SK-N-SH (cell line): ENCODE results near the gene CABP4. TPM values are rescaled to one million over a fixed set of nuclear protein-coding genes. Genes with fewer than 3 reads are reported as not detected.
A peak's percentile ranks its signal among the peaks of the same experiment; 100 is the strongest.

Experiments used
- CTCF ChIA-PET: fragments of 300-600, 350-600 bp; formaldehyde crosslinking; extraction: SDS; loops from one replicate; lab custom pipeline; 2021; lab: Yijun Ruan, JAX
- POLR2A ChIA-PET: fragments of 350-600 bp; sonication (Branson Sonifier 250); formaldehyde crosslinking; extraction: SDS; loops from one replicate; lab custom pipeline; 2020; ENCODE audit warnings: antibody characterized with exemption, inconsistent platforms; lab: Yijun Ruan, JAX
- DNase-seq: peaks from one replicate; pipeline ENCODE4 v3.0.0; 2012
- H2AFZ ChIP-seq: fragments of 200-600 bp; sonication (generic); 2 replicates; pipeline ENCODE4 v1.8.1; 2016; ENCODE audit warnings: antibody characterized with exemption, mild to moderate bottlenecking, low read depth
- H3F3A ChIP-seq: fragments of 200-600 bp; sonication (generic); replicated peaks from 2 replicates; pipeline ENCODE3; 2016; ENCODE audit warnings: antibody characterized with exemption, mild to moderate bottlenecking; ENCODE audit not compliant: insufficient read depth
- H3K27ac ChIP-seq, 2 experiments: fragments of 200-500 bp in 1 of 2; fragments of 200-600 bp in 1 of 2; sonication (Bioruptor generic) in 1 of 2; sonication (generic), shearing (Covaris generic) in 1 of 2; 2 replicates each; pipeline versions ENCODE4 v1.5.1 to v1.6.1; 2014 to 2016; ENCODE audit warnings: low read depth in 2 of 2, inconsistent platforms in 1 of 2, low read length in 1 of 2, mild to moderate bottlenecking in 1 of 2, mixed read lengths in 1 of 2
- H3K27me3 ChIP-seq: fragments of 200-600 bp; sonication (generic), shearing (Covaris generic); 2 replicates; pipeline ENCODE4 v1.6.1; 2016; ENCODE audit warnings: mixed run types; ENCODE audit not compliant: insufficient read depth
- H3K36me3 ChIP-seq, 2 experiments: fragments of 200-500 bp in 1 of 2; fragments of 200-600 bp in 1 of 2; sonication (Bioruptor generic) in 1 of 2; sonication (generic) in 1 of 2; replicated peaks in 1 of 2; 2 replicates each; pipeline versions ENCODE3 to v1.5.1; 2014 to 2016; ENCODE audit warnings: low read length in 1 of 2, mild to moderate bottlenecking in 1 of 2; ENCODE audit not compliant: insufficient read depth in 2 of 2, control insufficient read depth in 1 of 2
- H3K4me1 ChIP-seq, 2 experiments: fragments of 200-500 bp in 1 of 2; fragments of 200-600 bp in 1 of 2; sonication (Bioruptor generic) in 1 of 2; sonication (generic), shearing (Covaris generic) in 1 of 2; 2 replicates each; pipeline versions ENCODE4 v1.5.1 to v1.6.1; 2014 to 2016; ENCODE audit warnings: low read depth in 1 of 2, low read length in 1 of 2, mixed run types in 1 of 2; ENCODE audit not compliant: insufficient read depth in 2 of 2, control insufficient read depth in 1 of 2
- H3K4me2 ChIP-seq: fragments of 200-600 bp; sonication (generic), shearing (Covaris generic); 2 replicates; pipeline ENCODE4 v1.6.1; 2017; ENCODE audit warnings: mixed run types
- H3K4me3 ChIP-seq, 2 experiments: fragments of 200-500 bp in 1 of 2; fragments of 200-600 bp in 1 of 2; sonication (Bioruptor generic) in 1 of 2; sonication (generic), shearing (Covaris generic) in 1 of 2; 2 replicates each; pipeline versions ENCODE4 v1.5.1 to v1.8.1; 2014 to 2016; ENCODE audit warnings: low read depth in 2 of 2, inconsistent platforms in 1 of 2, low read length in 1 of 2, mild to moderate bottlenecking in 1 of 2, mixed read lengths in 1 of 2, moderate library complexity in 1 of 2
- H3K79me2 ChIP-seq: fragments of 200-600 bp; sonication (generic); 2 replicates; pipeline ENCODE4 v1.8.1; 2017; ENCODE audit warnings: mild to moderate bottlenecking; ENCODE audit not compliant: insufficient read depth
- H3K9ac ChIP-seq: fragments of 200-600 bp; sonication (generic); 2 replicates; pipeline ENCODE4 v1.6.1; 2017; ENCODE audit warnings: mixed run types
- H3K9me2 ChIP-seq: fragments of 200-600 bp; sonication (generic); 2 replicates; pipeline ENCODE4 v1.6.1; 2017; ENCODE audit warnings: mixed run types
- H3K9me3 ChIP-seq: fragments of 200-600 bp; sonication (generic); 2 replicates; pipeline ENCODE4 v1.6.1; 2017; ENCODE audit warnings: mixed run types, mild to moderate bottlenecking, moderate library complexity
- H4K20me1 ChIP-seq: fragments of 200-600 bp; sonication (generic); 2 replicates; pipeline ENCODE4 v1.6.1; 2017; ENCODE audit warnings: mild to moderate bottlenecking, mixed run types; ENCODE audit not compliant: insufficient read depth
- FOSL2 ChIP-seq: IDR thresholded peaks from 2 replicates; pipeline ENCODE4 v1.4.0; 2012; ENCODE audit warnings: low read depth, mild to moderate bottlenecking, moderate library complexity, borderline replicate concordance
- FOXM1 ChIP-seq: IDR thresholded peaks from 2 replicates; pipeline ENCODE4 v1.4.0; 2012; ENCODE audit warnings: low read depth, mild to moderate bottlenecking
- GABPA ChIP-seq: IDR thresholded peaks from 2 replicates; pipeline ENCODE4 v1.4.0; 2012; ENCODE audit warnings: low read depth, mild to moderate bottlenecking
- NFIC ChIP-seq: IDR thresholded peaks from 2 replicates; pipeline ENCODE4 v1.4.0; 2012; ENCODE audit warnings: borderline replicate concordance
- NRF1 ChIP-seq: IDR thresholded peaks from 2 replicates; pipeline ENCODE4 v1.6.1; 2012; ENCODE audit warnings: low read depth, mild to moderate bottlenecking, low read length
- RXRA ChIP-seq: IDR thresholded peaks from 2 replicates; pipeline ENCODE4 v1.4.0; 2012; ENCODE audit warnings: low read depth, mild to moderate bottlenecking, borderline replicate concordance
- SIN3A ChIP-seq: IDR thresholded peaks from 2 replicates; pipeline ENCODE4 v1.6.1; 2012; ENCODE audit warnings: low read depth, mild to moderate bottlenecking, low read length, moderate library complexity, borderline replicate concordance
- TEAD4 ChIP-seq: IDR thresholded peaks from 2 replicates; pipeline ENCODE4 v1.4.0; 2012; ENCODE audit warnings: mild to moderate bottlenecking, borderline replicate concordance; ENCODE audit not compliant: insufficient read depth
- WGBS: methylation state at CpG from one replicate; pipeline ENCODE4 v1.1.6; 2017; ENCODE audit warnings: low lambda C conversion rate; 5-methylcytosine and 5-hydroxymethylcytosine counted together
- polyA plus RNA-seq, 3 experiments: library from polyadenylated mRNA; depleted of rRNA; stranded (reverse); fragments of >200 nt; gene quantifications; 2 replicates each; pipeline ENCODE4 v1.2.3, GENCODE V29; 2012
- TF ChIP-seq, protein P1 (sequence below): IDR thresholded peaks from 2 replicates; pipeline ENCODE4 v1.6.1; 2012; ENCODE audit warnings: mild to moderate bottlenecking, low read depth, low read length, moderate library complexity
- TF ChIP-seq, protein P2 (sequence below): IDR thresholded peaks from 2 replicates; pipeline ENCODE4 v1.4.0; 2012; ENCODE audit warnings: low read depth, borderline replicate concordance
- TF ChIP-seq, protein P3 (sequence below): fragments of 200-600 bp; sonication (generic); IDR thresholded peaks from 2 replicates; pipeline ENCODE4 v1.6.1; 2017; ENCODE audit warnings: antibody characterized with exemption, mild to moderate bottlenecking, moderate library complexity

Gene CABP4
- polyA plus RNA-seq, 1 of the 3 experiments (the other 2 are of a cell fraction), result not detected

DNA sequence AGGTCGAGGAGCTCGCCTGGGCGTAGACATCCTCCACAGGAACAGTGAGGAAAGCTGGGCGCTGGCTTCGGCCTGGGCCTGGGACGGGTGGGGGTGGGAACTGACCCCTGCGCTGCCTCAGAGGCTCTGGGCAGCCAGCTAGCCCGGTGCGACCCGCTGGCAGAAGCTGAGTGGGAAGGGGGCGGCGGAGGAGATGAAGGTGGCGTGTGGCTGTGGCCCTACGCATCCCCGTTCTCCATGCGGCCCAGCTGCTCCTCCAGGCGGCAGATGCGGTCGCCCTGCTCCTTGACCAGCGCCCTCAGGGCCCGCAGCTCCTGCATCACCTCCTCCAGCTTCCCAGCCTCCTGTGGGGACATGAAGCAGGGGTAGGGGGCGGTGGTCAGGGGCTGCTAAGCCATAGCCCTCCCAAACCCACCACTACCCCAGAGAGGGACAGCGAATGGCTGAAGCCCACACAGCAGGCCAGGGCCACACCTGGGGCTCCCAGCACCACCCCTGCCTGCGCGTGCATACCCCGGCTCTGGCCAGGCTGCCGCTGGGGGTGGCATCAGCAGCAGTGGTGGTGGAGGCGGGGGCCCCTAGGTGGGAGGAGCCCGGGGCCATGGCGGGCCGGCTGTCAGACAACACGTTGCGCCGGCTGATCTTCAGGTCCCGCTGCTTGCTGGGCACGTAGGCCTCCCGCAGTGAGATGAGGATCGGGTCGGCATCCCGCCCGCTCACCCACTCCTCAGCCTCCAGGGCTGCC lies 16.8 kb upstream of the CABP4 start:
- no peaks in the 10 kb centered on the region for H3F3A ChIP-seq
- H4K20me1 ChIP-seq, result no peaks in the 10 kb centered on the region
- H3K4me1 ChIP-seq, result peaks cover 4 to 11% of the 10 kb centered on the region in 2 experiments; a peak in 2 of 4 replicates
- H3K79me2 ChIP-seq, result peaks cover 12% of the 10 kb centered on the region; the same call in 1 of the 2 replicates
- H3K4me3 ChIP-seq, result no peak overlapping the region
- peaks cover 0 to 45% of the 10 kb centered on the region in 2 experiments for H3K36me3 ChIP-seq
- no peak overlapping the region for H3K27ac ChIP-seq
- H3K9ac ChIP-seq, result no peak overlapping the region
- DNase-seq, result no peak
- POLR2A ChIA-PET, result interaction anchor here (0.8 kb wide), 1 partner anchor 9 kb away, joined by 4 read pairs; the partner anchor contains the start of gene RPS6KB2
- no peak for TF ChIP-seq SIN3A
- TF ChIP-seq GABPA, result no peak
- TF ChIP-seq, protein P1, sequence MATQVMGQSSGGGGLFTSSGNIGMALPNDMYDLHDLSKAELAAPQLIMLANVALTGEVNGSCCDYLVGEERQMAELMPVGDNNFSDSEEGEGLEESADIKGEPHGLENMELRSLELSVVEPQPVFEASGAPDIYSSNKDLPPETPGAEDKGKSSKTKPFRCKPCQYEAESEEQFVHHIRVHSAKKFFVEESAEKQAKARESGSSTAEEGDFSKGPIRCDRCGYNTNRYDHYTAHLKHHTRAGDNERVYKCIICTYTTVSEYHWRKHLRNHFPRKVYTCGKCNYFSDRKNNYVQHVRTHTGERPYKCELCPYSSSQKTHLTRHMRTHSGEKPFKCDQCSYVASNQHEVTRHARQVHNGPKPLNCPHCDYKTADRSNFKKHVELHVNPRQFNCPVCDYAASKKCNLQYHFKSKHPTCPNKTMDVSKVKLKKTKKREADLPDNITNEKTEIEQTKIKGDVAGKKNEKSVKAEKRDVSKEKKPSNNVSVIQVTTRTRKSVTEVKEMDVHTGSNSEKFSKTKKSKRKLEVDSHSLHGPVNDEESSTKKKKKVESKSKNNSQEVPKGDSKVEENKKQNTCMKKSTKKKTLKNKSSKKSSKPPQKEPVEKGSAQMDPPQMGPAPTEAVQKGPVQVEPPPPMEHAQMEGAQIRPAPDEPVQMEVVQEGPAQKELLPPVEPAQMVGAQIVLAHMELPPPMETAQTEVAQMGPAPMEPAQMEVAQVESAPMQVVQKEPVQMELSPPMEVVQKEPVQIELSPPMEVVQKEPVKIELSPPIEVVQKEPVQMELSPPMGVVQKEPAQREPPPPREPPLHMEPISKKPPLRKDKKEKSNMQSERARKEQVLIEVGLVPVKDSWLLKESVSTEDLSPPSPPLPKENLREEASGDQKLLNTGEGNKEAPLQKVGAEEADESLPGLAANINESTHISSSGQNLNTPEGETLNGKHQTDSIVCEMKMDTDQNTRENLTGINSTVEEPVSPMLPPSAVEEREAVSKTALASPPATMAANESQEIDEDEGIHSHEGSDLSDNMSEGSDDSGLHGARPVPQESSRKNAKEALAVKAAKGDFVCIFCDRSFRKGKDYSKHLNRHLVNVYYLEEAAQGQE, result no peak
- no peak for TF ChIP-seq NRF1
- TF ChIP-seq, protein P2, sequence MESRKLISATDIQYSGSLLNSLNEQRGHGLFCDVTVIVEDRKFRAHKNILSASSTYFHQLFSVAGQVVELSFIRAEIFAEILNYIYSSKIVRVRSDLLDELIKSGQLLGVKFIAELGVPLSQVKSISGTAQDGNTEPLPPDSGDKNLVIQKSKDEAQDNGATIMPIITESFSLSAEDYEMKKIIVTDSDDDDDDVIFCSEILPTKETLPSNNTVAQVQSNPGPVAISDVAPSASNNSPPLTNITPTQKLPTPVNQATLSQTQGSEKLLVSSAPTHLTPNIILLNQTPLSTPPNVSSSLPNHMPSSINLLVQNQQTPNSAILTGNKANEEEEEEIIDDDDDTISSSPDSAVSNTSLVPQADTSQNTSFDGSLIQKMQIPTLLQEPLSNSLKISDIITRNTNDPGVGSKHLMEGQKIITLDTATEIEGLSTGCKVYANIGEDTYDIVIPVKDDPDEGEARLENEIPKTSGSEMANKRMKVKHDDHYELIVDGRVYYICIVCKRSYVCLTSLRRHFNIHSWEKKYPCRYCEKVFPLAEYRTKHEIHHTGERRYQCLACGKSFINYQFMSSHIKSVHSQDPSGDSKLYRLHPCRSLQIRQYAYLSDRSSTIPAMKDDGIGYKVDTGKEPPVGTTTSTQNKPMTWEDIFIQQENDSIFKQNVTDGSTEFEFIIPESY, result no peak
- TF ChIP-seq FOXM1, result no peak
- TF ChIP-seq, all 33 proteins: peak for 0
- CTCF ChIA-PET, result interaction anchor here (1.0 kb wide), 1 partner anchor 12 kb away, joined by 3 read pairs; no protein-coding TSS in a partner anchor
- 93% methylated on average over 22 of the region's 41 CpGs for WGBS
- Histone ChIP-seq H3K4me2 (no peak overlapping the region), H3K9me3 (no peaks in the 10 kb centered on the region), H3K9me2 (no peaks in the 10 kb centered on the region), H3K27me3 (no peaks in the 10 kb centered on the region), H2AFZ (no peak overlapping the region)

DNA sequence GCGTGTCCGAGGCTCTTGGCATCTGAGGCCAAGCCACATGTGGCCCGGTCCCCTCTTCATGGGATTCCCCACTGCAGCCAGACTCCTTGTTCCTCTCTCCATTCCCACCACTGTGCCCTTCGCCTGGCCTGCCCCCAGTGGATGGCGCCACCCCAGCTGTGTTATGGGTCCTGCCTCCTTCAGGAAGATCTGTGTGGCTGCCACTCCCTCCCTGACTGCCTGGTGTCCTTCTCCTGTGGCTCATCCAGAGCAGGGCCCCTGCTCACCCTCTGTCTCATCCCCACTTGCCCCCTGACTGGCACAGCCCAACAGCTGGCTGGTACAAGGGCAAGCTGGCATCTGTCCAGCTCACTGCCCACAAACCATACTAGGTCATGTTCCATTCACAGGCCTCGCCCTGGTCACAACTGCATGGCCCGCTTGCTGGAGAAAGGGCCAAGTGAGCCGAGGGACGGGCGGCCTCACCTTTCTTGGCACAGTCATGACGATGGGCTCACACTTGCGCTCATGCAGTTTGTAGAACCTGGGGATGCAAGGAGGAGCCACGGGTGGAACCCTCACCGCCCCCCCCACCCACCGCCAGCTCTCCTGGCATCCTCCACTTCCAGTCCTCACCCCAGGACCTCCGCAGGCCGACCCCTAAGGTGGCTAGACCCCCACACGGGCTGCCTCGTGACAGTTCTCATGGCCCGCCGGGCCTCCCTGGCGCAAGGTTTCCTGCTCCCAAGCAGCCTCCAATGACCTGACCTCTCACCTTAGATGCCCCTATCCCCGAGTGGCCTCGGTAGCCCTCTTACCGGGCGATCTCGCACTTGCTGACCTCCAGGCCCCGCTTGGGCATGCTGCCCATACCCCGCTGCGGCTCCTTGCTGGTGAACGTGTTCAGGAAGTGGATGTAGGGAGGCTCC lies 15.6 kb upstream of the CABP4 start:
- peaks cover 4 to 11% of the 10 kb centered on the region in 2 experiments; a peak in 3 of 4 replicates for H3K4me1 ChIP-seq
- POLR2A ChIA-PET, result no interaction called here
- H3K27me3 ChIP-seq, result no peaks in the 10 kb centered on the region
- no peaks in the 10 kb centered on the region for H3F3A ChIP-seq
- no peaks in the 10 kb centered on the region for H4K20me1 ChIP-seq
- no peak overlapping the region for H3K27ac ChIP-seq
- DNase-seq, result no peak
- no peak overlapping the region for H3K9ac ChIP-seq
- H3K9me2 ChIP-seq, result no peaks in the 10 kb centered on the region
- peaks cover 12% of the 10 kb centered on the region; the same call in 1 of the 2 replicates for H3K79me2 ChIP-seq
- H3K4me2 ChIP-seq, result no peak overlapping the region
- no peaks in the 10 kb centered on the region for H3K9me3 ChIP-seq
- H3K36me3 ChIP-seq, result peaks cover 0 to 34% of the 10 kb centered on the region in 2 experiments
- no peak overlapping the region for H3K4me3 ChIP-seq
- TF ChIP-seq TEAD4 (no peak), NRF1 (no peak), RXRA (no peak), FOSL2 (no peak), NFIC (peak; percentile 40; the same call in 1 of the 2 replicates), SIN3A (no peak), GABPA (no peak)
- TF ChIP-seq, protein P3, sequence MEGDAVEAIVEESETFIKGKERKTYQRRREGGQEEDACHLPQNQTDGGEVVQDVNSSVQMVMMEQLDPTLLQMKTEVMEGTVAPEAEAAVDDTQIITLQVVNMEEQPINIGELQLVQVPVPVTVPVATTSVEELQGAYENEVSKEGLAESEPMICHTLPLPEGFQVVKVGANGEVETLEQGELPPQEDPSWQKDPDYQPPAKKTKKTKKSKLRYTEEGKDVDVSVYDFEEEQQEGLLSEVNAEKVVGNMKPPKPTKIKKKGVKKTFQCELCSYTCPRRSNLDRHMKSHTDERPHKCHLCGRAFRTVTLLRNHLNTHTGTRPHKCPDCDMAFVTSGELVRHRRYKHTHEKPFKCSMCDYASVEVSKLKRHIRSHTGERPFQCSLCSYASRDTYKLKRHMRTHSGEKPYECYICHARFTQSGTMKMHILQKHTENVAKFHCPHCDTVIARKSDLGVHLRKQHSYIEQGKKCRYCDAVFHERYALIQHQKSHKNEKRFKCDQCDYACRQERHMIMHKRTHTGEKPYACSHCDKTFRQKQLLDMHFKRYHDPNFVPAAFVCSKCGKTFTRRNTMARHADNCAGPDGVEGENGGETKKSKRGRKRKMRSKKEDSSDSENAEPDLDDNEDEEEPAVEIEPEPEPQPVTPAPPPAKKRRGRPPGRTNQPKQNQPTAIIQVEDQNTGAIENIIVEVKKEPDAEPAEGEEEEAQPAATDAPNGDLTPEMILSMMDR, result peak; percentile 44
- TF ChIP-seq, protein P2, result no peak
- H2AFZ ChIP-seq, result no peak overlapping the region
- CTCF ChIA-PET, result interaction anchor here (1.0 kb wide), 2 partner anchors 10 to 48 kb away, joined by 3 read pairs; partner anchors contain the start of gene RAD9A
- WGBS, result 92% methylated on average over 24 of the region's 31 CpGs
